GF-D8 (cell line): ENCODE data around the gene XPNPEP2.
"Not testable (repeated sequence)": the region's sequence is repeated elsewhere in the genome, so short reads cannot be mapped to it uniquely, and the experiment has no call there.

Experiments
- DNase-seq: peaks from one replicate; lab custom pipeline; 2025; lab: John Stamatoyannopoulos, UW

Gene XPNPEP2

GRCh38 chrX:129720741-129721140 is 18.0 kb upstream of the XPNPEP2 start:
- DNase-seq: no peak

DNA sequence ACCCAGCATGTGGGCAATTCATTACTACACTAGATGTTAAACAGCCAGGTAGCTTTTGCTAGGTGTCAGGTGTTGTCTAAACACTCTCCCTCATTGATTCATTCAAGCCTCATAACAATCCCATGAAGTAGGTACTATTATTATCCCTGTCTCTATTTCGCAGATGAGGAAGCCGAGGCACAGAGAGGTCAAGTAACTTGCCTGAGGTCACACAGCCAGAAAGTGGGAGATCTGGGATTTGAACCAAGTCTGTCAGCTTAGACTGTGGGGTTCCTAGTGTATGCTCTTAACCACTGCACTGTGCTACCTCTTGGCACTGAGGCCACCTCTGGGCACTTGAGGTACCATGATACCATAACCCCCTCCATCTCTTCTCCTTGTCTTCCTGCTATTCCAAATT is 17.4 kb upstream of the XPNPEP2 start:
- no peak for DNase-seq

GRCh38 chrX:129721870-129722269 is 16.9 kb upstream of the XPNPEP2 start:
- no peak for DNase-seq

GRCh38 chrX:129723511-129723910 is 15.3 kb upstream of the XPNPEP2 start:
- DNase-seq: no peak

GRCh38 chrX:129724754-129725153 is 14.0 kb upstream of the XPNPEP2 start:
- DNase-seq: no peak

DNA sequence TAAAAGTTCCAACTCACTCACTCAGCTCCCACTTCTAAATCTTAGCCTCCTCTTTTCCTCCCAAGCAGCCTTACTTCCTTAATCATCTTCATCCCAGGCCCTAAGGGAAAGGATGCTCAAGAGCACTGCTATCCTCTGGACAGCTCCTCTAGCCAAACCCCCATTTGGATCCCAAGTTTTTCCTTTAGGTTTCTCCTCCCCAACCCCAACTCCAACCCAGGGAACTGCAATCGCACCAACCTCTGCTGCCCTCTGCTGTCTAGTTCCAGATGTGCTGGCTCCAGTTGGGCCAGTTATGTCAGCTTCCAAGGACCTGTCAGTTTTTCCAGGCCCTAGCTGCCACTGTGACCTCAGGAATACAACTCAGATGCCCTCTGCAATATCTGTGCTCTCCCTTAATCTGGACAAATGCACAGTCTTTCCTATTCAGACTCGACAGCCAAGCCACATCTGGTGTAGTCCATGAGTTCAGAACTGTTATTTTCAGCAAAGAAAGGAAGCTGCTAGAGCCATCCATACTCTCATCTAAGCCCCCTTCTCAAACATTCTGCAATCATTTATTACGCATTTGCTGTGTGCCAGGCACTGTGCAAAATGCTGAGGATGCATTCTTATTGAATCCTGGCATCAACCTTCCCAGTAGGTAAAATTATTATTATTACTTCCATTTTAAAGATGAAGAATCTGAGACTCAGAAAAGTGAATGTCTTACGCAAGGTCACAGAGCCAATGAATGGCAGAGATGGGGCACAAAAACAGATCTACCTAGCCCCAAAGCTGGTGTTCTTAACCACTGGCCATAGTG is 12.3 kb upstream of the XPNPEP2 start:
- no peak for DNase-seq

- DNase-seq: no peak
Measured at GRCh38 chrX:129728061-129728460, 10.7 kb upstream of the XPNPEP2 start.

GRCh38 chrX:129731228-129731627 is 7.6 kb upstream of the XPNPEP2 start:
- DNase-seq: no peak

DNA sequence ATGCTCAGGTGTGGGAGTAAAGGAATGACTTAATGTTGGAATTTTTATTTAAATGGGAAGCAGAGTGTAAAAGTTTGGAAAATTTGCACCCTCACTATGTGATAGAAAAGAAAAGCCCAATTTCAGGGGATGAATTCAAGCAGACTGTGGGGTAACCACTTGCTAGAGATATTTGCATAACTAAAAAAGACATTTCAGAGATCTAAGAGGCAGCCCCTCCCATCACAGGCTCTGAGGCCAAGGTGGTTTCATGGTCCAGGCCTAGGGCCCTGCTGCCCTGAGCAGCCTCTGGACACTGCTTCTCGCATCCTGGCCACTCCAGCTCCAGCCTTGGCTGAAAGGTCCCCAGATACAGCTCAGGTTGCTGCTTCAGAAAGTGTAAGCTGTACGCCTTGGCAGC is 5.9 kb upstream of the XPNPEP2 start:
- no peak for DNase-seq

- no peak for DNase-seq
Measured at GRCh38 chrX:129733335-129733734, 5.4 kb upstream of the XPNPEP2 start.

- DNase-seq: no peak
Measured at GRCh38 chrX:129736491-129736890, 2.3 kb upstream of the XPNPEP2 start.

DNA sequence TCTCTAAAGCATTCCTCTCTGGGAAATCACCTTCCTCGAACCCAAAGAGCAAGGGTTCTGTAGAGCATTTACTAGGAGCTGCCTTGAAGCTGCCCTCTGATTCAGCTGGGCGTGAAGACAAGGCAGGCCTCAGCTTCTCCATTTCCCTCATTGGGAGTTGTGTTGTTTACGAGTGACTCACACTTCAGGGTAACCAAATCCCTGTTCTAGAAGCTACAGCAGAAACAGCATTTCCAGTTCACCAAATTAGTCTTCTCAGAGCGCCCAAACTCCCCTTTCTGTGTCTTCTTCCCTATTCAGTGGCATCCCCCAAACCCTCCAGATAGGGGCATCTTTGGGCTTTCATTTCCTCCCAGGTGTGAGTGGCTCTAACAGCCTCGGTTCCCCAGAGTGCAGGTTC is 863 bp upstream of the XPNPEP2 start:
- no peak for DNase-seq

DNA sequence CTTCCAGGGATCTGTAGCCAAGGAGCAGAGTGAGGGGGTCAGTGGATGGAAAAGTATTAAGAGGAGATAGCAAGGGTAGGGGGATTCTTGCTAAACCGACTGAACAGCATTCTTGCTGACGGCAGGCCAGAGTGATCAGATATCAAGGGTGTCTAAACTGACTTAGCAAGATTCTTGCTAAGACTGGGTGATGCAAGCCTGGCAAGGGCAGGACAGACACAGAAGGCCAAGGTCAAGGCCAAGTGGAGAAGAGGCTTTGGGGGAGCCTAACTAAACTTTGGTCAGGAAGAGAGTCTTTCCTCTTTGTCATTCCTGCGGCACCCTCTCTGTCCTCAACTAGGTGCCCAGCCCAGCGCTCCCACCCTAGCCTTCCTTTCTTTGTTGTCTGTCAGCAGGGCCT is 799 bp downstream of the XPNPEP2 start:
- DNase-seq: no peak

- DNase-seq: no peak
Measured at GRCh38 chrX:129741880-129742758, 3.3 kb downstream of the XPNPEP2 start.

- DNase-seq: not testable (repeated sequence)
Measured at GRCh38 chrX:129742759-129743152, 4.0 kb downstream of the XPNPEP2 start.

DNA sequence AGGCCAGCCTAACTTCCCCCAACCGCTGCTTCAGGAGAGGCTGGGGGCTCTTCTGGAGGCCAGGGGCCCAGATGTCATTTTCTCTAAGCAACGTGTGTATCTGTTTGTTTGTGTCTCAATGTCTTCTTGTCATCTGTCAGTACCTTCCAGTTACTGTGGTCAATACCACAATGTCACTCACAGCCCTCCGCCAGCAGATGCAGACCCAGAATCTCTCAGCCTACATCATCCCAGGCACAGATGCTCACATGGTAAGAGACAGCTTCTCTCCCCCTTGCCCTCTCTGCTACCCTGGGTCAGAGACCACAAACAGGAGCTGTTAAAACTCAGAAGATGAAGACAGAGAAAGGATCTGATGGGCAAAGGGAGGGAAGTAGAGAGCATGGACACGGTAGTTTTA is 5.0 kb downstream of the XPNPEP2 start:
- no peak for DNase-seq

- DNase-seq: no peak
Measured at GRCh38 chrX:129744861-129745321, 6.1 kb downstream of the XPNPEP2 start.

DNA sequence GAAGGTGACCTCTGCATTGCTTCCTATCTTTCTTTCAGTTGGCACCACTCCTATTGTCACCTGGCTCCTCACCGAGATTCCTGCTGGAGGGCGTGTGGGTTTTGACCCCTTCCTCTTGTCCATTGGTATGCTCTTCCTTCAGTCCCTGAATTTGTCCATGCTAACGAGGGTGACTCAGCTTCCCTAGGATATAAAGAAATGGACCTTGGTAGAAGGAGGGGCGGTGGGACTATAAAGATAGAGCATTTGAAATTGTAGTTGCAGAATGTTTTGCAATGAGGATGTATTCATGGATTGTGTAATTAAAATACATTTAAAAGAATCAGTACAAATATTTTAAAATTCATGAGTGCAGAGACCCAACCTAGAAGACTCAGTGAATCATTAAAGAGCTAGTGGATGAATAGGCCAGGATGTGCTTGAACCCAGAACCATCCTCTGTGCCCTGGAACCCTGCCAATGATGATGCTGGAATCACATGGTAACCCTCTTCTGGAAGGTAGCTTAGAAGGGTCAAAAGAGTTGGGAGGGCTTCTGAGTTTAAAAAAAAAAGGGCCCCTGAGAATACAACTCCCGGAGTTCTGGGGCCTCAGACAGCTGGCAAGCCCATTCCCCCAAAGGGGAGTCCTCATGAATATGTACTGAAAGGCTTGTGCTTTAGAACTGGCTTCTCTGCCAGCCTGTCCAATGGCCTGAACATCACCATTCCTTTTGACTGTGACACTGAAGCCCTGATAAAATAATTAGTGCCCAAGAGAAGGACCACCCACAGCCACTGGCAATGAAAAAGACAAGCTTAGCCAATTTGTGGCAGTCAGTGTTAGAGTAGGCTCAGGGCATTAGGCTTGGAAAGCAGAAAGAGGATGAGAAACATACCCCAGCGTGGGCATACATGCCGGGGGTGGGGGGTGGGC is 8.0 kb downstream of the XPNPEP2 start:
- no peak for DNase-seq

- DNase-seq: no peak
Measured at GRCh38 chrX:129747533-129747932, 8.8 kb downstream of the XPNPEP2 start.

DNA sequence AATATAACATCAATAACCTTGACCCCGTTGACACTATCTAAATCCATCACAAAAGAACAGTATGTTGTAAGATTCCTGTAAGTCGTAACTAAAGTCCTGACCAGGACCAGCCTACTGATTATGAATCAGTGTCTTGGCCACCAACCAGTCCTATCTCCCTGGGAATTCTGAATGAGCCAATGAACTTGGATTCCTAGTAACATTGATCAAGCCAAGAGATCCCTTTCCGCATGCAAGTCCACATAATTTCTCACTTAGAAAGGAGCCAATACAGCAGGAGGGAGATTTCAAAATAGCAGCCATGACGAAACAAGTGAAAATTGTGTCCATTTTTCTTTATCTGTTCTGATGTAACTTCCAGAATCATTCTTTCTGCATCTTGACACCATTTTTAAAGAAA is 9.5 kb downstream of the XPNPEP2 start:
- no peak for DNase-seq

DNA sequence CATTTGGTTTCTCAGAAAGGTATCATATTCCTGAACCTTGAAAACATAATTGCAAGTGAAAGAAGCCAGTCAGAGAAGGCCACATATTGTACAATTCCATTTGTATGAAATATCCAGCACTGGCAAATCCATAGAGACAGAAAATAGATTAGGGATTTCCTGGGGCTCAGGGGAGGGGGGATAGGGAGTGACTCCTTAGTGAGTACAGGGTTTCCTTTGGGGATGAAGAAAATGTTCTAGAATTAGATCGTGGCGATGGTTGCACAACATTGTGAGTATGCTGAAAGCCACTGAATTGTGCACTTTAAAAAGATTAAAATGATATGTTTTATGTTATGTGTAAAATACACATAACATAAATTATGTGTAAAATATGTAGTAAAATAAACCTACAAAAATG is 10.3 kb downstream of the XPNPEP2 start:
- no peak for DNase-seq

DNA sequence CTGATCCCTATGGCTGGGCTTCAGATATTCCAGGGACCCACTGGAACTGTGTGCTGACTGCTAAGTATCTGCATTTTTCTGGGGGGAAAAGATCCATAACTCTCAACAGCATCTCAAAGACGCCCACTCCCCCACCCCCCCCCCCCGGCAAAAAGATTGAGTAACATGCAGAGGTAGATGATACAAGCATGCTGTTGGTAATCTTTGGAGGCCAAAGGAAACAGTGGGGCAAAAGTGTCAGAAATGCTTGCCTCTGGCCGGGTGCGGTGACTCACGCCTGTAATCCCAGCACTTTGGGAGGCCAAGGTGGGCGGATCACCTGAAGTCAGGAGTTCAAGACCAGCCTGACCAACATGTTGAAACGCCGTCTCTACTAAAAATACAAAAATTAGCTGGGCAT is 12.2 kb downstream of the XPNPEP2 start:
- no peak for DNase-seq
